ENCODE results near the gene SETD6. TPM values are rescaled to one million over a fixed set of nuclear protein-coding genes. Genes with fewer than 3 reads are reported as not detected.

The SETD6 gene
- total and polyA plus RNA-seq, 9 of the 15 experiments (the other 6 are each of a cell fraction or from before 2014, with no cell fraction given), result 9.2 to 40.9 (median 19.8) TPM

- TF ChIP-seq ZNF639 (CRISPR knock-in tag; conservative IDR thresholded peaks at IDR 0.05 in 1 of 2, IDR thresholded peaks at IDR 0.05 in 1 of 2) (no peak), ZNF584 (CRISPR knock-in tag; IDR thresholded peaks at IDR 0.05; ENCODE audit: low read depth) (no peak), DIDO1 (tag; IDR thresholded peaks at IDR 0.05; ENCODE audit: low read depth) (no peak), BRCA1 (IDR thresholded peaks at IDR 0.05) (no peak), BRCA1 (CRISPR knock-in tag; IDR thresholded peaks at IDR 0.05) (0 out of 2 replicates have a peak, but pooled peaks have one; percentile 78), CHD2 (IDR thresholded peaks at IDR 0.05; ENCODE audit: low read depth, low read length) (0 out of 2 replicates have a peak, but pooled peaks have one; percentile 13), STAT6 (CRISPR knock-in tag; IDR thresholded peaks at IDR 0.05) (peak; percentile 76; the same call in 1 of the 2 replicates), RFX1 (IDR thresholded peaks at IDR 0.05) (no peak), CBFB (CRISPR knock-in tag; IDR thresholded peaks at IDR 0.05) (peak; percentile 93), NONO (IDR thresholded peaks at IDR 0.05; ENCODE audit: low read depth in 2 of 2, low read length in 1 of 2) (peak in 1 of 2 experiments; percentile 34; a peak in 1 of 4 replicates), HDAC1 (IDR thresholded peaks at IDR 0.05) (peak in 1 of 2 experiments; percentile 98; a peak in 3 of 4 replicates), HMBOX1 (IDR thresholded peaks at IDR 0.05) (no peak), PHF20 (IDR thresholded peaks at IDR 0.05; ENCODE audit: partially characterized antibody) (peak; percentile 80), RHOXF2B (CRISPR knock-in tag; conservative IDR thresholded peaks at IDR 0.05) (no peak), ZNF174 (CRISPR knock-in tag; IDR thresholded peaks at IDR 0.05) (no peak), NFXL1 (CRISPR knock-in tag; IDR thresholded peaks at IDR 0.05) (no peak), GTF3C2 (IDR thresholded peaks at IDR 0.05; ENCODE audit: borderline replicate concordance, extremely low read depth, insufficient read length) (no peak)
Measured at GRCh38 chr16:58515125-58515870, at the start of gene SETD6 (continued).
